Coronary artery (tissue), 2 donors: ENCODE results near the gene KIAA1671.
A peak's percentile ranks its signal among the peaks of the same experiment; 100 is the strongest.

Source experiments
- DNase-seq: peaks from one replicate; pipeline ENCODE4 v3.0.0-alpha.2; 2017; ENCODE audit warnings: low spot score
- H3K27ac ChIP-seq, 2 donors: fragments of 200-600 bp; sonication (generic); one replicate each; pipeline ENCODE4 v1.5.1; 2016 to 2019
- H3K4me3 ChIP-seq: fragments of 200-600 bp; sonication (generic); 2 replicates; pipeline ENCODE4 v1.5.1; 2016; ENCODE audit warnings: mild to moderate bottlenecking, moderate library complexity
- TF ChIP-seq, protein P1 (sequence below): fragments of 200-600 bp; sonication (generic); IDR thresholded peaks from one replicate; pipeline ENCODE4 v1.5.1; 2019; ENCODE audit warnings: antibody characterized with exemption

The KIAA1671 gene

DNA sequence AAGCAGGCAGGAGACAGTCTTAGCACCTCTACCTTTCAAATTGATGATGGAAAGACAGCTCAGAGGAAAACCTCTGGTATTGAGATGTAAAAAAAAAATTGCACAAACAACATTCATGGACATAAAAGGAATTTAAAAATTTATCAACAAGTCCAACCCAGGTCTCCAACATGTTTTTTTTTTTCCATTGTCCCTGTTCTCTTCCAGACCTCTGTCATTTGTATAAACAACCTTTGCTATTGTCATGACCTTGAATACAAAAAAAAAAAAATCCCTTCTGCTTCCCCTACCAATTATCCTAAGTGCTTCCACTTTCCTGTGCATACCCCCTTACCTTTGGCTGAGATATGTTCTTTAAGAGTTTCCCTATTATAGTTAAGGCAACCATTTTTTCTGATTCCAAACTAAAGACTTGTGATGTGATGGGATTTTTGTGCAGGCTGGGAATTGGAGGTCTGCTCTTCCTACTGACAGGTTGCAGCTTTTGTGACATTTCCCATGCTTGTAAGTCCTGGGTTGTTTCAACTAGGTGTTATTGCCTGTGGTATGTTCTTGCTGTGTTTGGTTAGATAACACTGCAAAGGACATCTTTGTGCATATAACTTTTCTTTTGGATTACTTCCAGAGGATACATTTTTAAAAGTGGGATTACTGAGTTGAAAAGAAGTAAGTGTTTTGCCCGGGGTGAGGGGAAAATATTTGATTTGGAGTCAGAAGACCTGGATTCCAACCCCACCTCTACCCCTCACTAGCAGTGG, 67.1 kb downstream of the KIAA1671 start:
- Histone ChIP-seq H3K4me3 (no peak overlapping the region), H3K27ac (no peak overlapping the region)
- TF ChIP-seq, protein P1, sequence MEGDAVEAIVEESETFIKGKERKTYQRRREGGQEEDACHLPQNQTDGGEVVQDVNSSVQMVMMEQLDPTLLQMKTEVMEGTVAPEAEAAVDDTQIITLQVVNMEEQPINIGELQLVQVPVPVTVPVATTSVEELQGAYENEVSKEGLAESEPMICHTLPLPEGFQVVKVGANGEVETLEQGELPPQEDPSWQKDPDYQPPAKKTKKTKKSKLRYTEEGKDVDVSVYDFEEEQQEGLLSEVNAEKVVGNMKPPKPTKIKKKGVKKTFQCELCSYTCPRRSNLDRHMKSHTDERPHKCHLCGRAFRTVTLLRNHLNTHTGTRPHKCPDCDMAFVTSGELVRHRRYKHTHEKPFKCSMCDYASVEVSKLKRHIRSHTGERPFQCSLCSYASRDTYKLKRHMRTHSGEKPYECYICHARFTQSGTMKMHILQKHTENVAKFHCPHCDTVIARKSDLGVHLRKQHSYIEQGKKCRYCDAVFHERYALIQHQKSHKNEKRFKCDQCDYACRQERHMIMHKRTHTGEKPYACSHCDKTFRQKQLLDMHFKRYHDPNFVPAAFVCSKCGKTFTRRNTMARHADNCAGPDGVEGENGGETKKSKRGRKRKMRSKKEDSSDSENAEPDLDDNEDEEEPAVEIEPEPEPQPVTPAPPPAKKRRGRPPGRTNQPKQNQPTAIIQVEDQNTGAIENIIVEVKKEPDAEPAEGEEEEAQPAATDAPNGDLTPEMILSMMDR, result no peak
- no peak for DNase-seq

DNA sequence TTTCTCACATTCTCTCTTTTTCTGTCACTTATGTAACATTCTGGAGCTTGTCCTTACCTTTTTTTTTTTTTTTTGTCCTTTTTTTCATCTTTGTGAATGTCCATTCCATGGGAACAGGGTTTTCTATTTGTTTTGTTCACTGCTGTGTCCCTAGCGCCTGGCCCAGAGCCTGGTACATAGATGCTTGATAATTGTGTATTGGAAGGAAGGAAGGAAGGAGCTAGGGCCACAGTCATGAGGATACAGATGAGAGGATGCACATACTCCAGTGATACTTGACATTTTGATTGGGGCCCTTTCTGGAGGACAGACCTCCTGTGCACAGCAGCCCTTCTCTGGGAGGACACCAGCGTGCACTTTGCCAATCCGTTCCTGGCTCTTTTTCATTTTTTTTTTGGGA, 68.9 kb downstream of the KIAA1671 start:
- DNase-seq, result no peak
- no peak overlapping the region for H3K27ac ChIP-seq
- TF ChIP-seq, protein P1, result no peak
- H3K4me3 ChIP-seq, result no peak overlapping the region

DNA sequence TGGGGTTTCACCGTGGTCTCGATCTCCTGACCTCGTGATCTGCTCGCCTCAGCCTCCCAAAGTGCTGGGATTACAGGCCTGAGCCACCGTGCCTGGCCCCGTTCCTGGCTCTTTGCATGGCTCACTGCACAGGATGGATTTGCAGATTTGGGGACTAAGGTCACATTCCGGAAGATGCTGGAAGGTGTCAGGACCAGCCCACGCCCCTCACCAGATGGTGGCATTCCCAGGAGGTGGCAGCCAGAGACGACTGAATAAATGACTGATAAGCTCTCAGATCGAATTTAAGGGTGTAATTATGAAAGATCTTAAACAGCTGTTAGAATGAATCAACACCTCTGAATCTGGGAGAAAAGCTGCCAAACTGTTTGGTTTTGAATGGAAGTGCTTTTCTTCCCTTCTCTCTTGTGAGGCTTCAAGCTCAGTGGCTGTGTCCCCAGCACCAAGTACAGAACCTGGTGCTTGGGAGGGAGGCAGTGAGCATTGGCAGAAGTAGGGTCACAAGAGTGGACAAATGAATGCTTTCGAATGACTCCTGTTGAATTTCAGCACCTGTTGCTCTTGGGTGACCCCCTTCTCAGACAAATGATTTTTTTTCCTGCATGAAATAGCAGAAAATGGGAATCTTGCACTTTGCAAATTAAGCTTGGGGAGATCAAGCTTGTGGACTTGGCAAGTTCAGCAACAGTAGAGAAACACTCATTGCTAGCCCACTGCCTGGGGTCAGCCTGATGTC, 69.6 kb downstream of the KIAA1671 start:
- TF ChIP-seq, protein P1, result no peak
- Histone ChIP-seq H3K27ac (peak overlapping the region in 1 of 2 donors; percentile 10), H3K4me3 (no peak overlapping the region)
- no peak for DNase-seq

DNA sequence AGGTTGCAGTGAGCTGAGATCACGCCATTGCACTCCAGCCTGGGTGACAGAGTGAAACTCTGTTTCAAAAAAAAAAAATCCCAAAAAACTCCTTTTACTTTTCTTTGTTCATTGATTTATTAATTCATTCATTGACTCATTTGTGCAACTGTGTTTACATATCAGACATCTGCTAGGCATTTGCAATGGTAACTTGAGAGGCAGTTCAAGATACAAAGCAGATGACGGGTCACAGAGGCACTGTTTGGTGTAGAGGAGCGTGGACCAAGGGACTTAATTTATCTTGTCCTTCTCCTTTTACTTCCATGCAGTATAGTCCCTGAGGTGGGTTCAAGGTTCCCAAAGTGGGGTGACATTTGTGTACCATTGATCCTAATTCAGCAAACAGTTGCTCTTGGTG, 71.4 kb downstream of the KIAA1671 start:
- Histone ChIP-seq H3K4me3 (no peak overlapping the region), H3K27ac (no peak overlapping the region)
- TF ChIP-seq, protein P1, result no peak
- no peak for DNase-seq

DNA sequence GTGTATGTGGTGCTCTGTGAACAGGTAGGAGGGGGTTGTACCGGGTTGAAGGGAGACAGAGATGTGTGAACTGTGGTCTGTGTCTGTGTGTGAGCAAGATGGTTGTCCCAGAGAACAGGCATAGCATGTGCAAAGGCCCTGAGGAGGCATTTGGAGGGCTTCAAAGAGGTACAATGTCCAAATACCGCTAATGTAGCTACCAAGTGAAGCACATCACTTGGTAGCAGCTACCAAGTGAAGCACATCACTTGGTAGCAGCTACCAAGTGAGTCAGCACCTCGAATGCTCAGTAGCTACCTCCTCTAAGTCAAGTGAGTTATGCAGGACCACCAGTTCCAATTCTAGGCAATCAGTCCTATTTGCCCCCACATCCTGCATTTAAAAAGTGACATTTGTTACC, 72.4 kb downstream of the KIAA1671 start:
- TF ChIP-seq, protein P1, result no peak
- Histone ChIP-seq H3K4me3 (no peak overlapping the region), H3K27ac (peak overlapping the region in 1 of 2 donors; percentile 69)
- DNase-seq, result no peak

DNA sequence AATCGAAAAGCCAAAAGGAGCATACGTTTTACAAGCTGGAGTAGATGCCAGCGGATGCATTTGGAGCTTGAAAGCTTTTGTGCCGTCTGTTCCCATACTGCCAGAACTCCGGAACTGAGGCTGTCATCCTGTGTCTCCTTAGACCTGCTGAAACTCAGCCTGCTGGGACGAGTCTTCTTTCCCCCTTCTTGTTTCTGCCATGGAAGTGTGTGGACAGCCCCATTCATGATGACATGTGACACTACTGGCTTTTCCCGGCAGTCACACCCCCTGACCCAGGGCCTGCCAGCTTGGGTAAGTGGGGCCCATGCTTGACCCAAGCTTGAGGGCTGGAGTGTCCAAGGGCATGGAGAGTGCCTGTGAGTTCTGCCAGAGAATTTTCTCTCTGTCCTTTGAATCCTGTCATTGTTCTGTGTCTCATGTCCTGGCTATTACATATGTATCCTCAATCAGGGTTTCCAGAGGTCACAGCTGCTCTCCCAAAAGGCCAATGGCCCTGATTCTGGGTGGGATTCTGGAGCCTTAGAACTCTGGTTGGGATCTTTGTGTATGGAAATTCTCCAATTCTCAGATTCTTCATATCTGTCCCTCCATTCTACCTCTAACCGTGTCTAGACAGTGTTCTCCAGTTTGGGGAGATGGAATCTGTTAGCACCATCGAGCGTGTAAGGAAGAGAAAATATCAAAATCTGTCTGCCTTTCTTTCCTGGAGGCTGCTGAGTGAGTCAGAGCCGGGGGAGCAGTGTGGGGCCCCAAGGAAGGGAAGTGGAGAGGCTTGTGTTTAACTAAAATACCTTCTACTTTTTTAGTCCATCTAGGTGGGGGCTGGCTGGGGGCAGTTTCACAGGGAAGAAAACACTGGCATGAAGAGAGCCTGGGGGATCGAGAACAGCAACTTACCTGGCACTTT, 73.2 kb downstream of the KIAA1671 start:
- Histone ChIP-seq H3K4me3 (no peak overlapping the region), H3K27ac (peak overlapping the region in 1 of 2 donors; percentile 69)
- no peak for DNase-seq
- TF ChIP-seq, protein P1, result no peak
